K562 (cell line): ENCODE results near the gene CTSL. TPM values are rescaled to one million over a fixed set of nuclear protein-coding genes. Genes with fewer than 3 reads are reported as not detected.

Source experiments
- ATAC-seq: fragments of 200-7000 bp; cut with Tn5 transposase; 3 replicates; pipeline ENCODE4 v1.9.1; 2020; ENCODE audit warnings: moderate library complexity
- BruUV-seq: library from RNA; stranded (reverse); fragments of 400-500 nt; replicated peaks from 2 replicates; lab custom pipeline; 2021; lab: Mats Ljungman, UMichigan
- CTCF ChIA-PET: fragments of 300-600 bp; formaldehyde crosslinking; extraction: SDS; loops from one replicate; lab custom pipeline; 2021; ENCODE audit warnings: low intra/inter-chr PET ratio; lab: Yijun Ruan, JAX
- POLR2A ChIA-PET: fragments of 300-600, 350-650 bp; sonication (Branson Sonifier 250); formaldehyde crosslinking; extraction: SDS; loops from one replicate; lab custom pipeline; 2021; ENCODE audit warnings: antibody characterized with exemption, inconsistent platforms; lab: Yijun Ruan, JAX
- DNase-seq, 4 experiments: peaks; one replicate each; pipeline versions ENCODE4 v3.0.0 to v3.0.0-alpha.2; 2011 to 2018; ENCODE audit warnings: low spot score in 3 of 4, mixed read lengths in 3 of 4; ENCODE audit errors: extremely low read depth in 1 of 4
- FAIRE-seq: peaks from 2 replicates; lab custom pipeline; 2011; peaks lifted over from hg19 to GRCh38; lab: Jason Lieb, UNC
- H2AFZ ChIP-seq: 2 replicates; pipeline ENCODE4 v1.6.0; 2011; ENCODE audit warnings: low read depth, low read length, control low read depth, inconsistent platforms
- H3K27ac ChIP-seq: fragments of 200-600 bp; 3 replicates; pipeline ENCODE4 v1.8.0; 2011; ENCODE audit warnings: low read depth, mild to moderate bottlenecking, control low read depth, inconsistent platforms, low read length, moderate library complexity, mixed read lengths; ENCODE audit errors: extremely low read depth
- H3K27me3 ChIP-seq, 2 experiments: fragments of 300-600 bp in 1 of 2; 2 replicates in 1 of 2; 3 replicates in 1 of 2; pipeline versions ENCODE4 v1.6.0 to v1.8.0; 2011; ENCODE audit warnings: inconsistent platforms in 2 of 2, low read length in 2 of 2, mild to moderate bottlenecking in 1 of 2, mixed read lengths in 1 of 2, moderate library complexity in 1 of 2; ENCODE audit not compliant: control insufficient read depth in 2 of 2, insufficient read depth in 2 of 2
- H3K36me3 ChIP-seq: fragments of 300-600 bp; 3 replicates; pipeline ENCODE4 v1.8.0; 2011; ENCODE audit warnings: mild to moderate bottlenecking, low read length, inconsistent platforms; ENCODE audit not compliant: control insufficient read depth, insufficient read depth
- H3K4me1 ChIP-seq, 2 experiments: fragments of 200-600 bp in 1 of 2; replicated peaks in 1 of 2; 2 replicates in 1 of 2; 3 replicates in 1 of 2; pipeline versions ENCODE4 v1.5.1 to v1.8.0; 2011; ENCODE audit warnings: inconsistent platforms in 2 of 2, low read length in 2 of 2, mild to moderate bottlenecking in 1 of 2, mixed read lengths in 1 of 2, moderate library complexity in 1 of 2; ENCODE audit not compliant: control insufficient read depth in 2 of 2, insufficient read depth in 2 of 2
- H3K4me2 ChIP-seq: 2 replicates; pipeline ENCODE4 v1.6.1; 2011; ENCODE audit warnings: low read length, control low read depth, inconsistent platforms, mixed read lengths; ENCODE audit not compliant: insufficient read depth
- H3K4me3 ChIP-seq: fragments of 200-600 bp; sonication (generic), shearing (Covaris generic); 2 replicates; pipeline ENCODE4 v1.5.1; 2016; ENCODE audit warnings: control low read depth, inconsistent platforms
- H3K79me2 ChIP-seq: fragments of 200-600 bp; 3 replicates; pipeline ENCODE4 v1.8.0; 2011; ENCODE audit warnings: low read length, inconsistent platforms; ENCODE audit not compliant: control insufficient read depth, insufficient read depth
- H3K9ac ChIP-seq, 2 experiments: 2 replicates each; pipeline versions ENCODE4 v1.6.0 to v1.6.1; 2011; ENCODE audit warnings: low read depth in 2 of 2, low read length in 2 of 2, control low read depth in 1 of 2, inconsistent platforms in 1 of 2, mild to moderate bottlenecking in 1 of 2, mixed read lengths in 1 of 2; ENCODE audit not compliant: insufficient read depth in 1 of 2
- H3K9me1 ChIP-seq: one replicate; pipeline ENCODE4 v1.6.0; 2011; ENCODE audit warnings: inconsistent platforms, mild to moderate bottlenecking, low read length, moderate library complexity; ENCODE audit not compliant: control insufficient read depth, insufficient read depth
- H3K9me3 ChIP-seq: replicated peaks from 2 replicates; pipeline ENCODE4 v1.5.1; 2011; ENCODE audit warnings: low read depth, low read length, inconsistent platforms; ENCODE audit not compliant: control insufficient read depth, insufficient read depth
- H4K20me1 ChIP-seq: replicated peaks from 2 replicates; pipeline ENCODE4 v1.6.1; 2011; ENCODE audit warnings: low read length, inconsistent platforms, mixed read lengths; ENCODE audit not compliant: control insufficient read depth, insufficient read depth
- ARID3A ChIP-seq: IDR thresholded peaks from 2 replicates; pipeline ENCODE4 v1.6.1; 2012; ENCODE audit warnings: low read depth, low read length, improper control_type of control experiment, borderline replicate concordance
- CHD1 ChIP-seq: fragments of 200-600 bp; sonication (generic); IDR thresholded peaks from one replicate; pipeline ENCODE4 v1.6.1; 2012; ENCODE audit warnings: mild to moderate bottlenecking, moderate library complexity, low read length, inconsistent platforms
- CTBP1 ChIP-seq: fragments of 450-650 bp; IDR thresholded peaks from 2 replicates; pipeline ENCODE4 v1.6.1; 2016; ENCODE audit warnings: borderline replicate concordance
- CUX1 ChIP-seq: fragments of 200-800 bp; sonication (Bioruptor generic); IDR thresholded peaks from 2 replicates; pipeline ENCODE4 v1.6.1; 2016; ENCODE audit warnings: missing genetic modification characterization, missing compliant biosample characterization
- GTF3C2 ChIP-seq: IDR thresholded peaks from 3 replicates; pipeline ENCODE4 v1.6.1; 2011; ENCODE audit warnings: borderline replicate concordance, mild to moderate bottlenecking, moderate library complexity; ENCODE audit not compliant: insufficient read length; ENCODE audit errors: extremely low read depth
- SFPQ ChIP-seq: fragments of 200-400 bp; formaldehyde crosslinking; IDR thresholded peaks from 2 replicates; pipeline ENCODE4 v1.6.1; 2017; ENCODE audit warnings: mild to moderate bottlenecking, low read depth, low read length, moderate library complexity
- SMARCC2 ChIP-seq: fragments of 450-650 bp; IDR thresholded peaks from 2 replicates; pipeline ENCODE4 v1.6.1; 2017; ENCODE audit warnings: antibody characterized with exemption, moderate library complexity, mild to moderate bottlenecking, low read depth
- TCF7L2 ChIP-seq: fragments of 150-350 bp; IDR thresholded peaks from 2 replicates; pipeline ENCODE4 v1.6.1; 2016; ENCODE audit warnings: low read depth, mild to moderate bottlenecking, low read length, moderate library complexity
- ZC3H8 ChIP-seq: fragments of 450-650 bp; IDR thresholded peaks from 2 replicates; pipeline ENCODE4 v1.6.1; 2017
- WGBS: fragments of 100-300 bp; shearing (Covaris generic); methylation state at CpG from one replicate; pipeline ENCODE4 v1.1.6; 2016; ENCODE audit warnings: low coverage, mixed read lengths; ENCODE audit not compliant: insufficient coverage; ENCODE audit errors: missing lambda C conversion rate; 5-methylcytosine and 5-hydroxymethylcytosine counted together
- in situ Hi-C: fragments of 300-500 bp; cut with MboI; formaldehyde crosslinking; loops from 4 replicates; pipeline ENCODE4 v1.15.0; 2018; ENCODE audit warnings: inconsistent platforms, mixed read lengths
- intact Hi-C: fragments of 100-400 bp; cut with micrococcal nuclease; formaldehyde crosslinking; loops from 2 replicates; pipeline ENCODE4 v1.14.2; 2022
- polyA plus RNA-seq, 8 experiments: library from polyadenylated mRNA; depleted of rRNA in 4 of 8; stranded (reverse) in 5 of 8; unstranded in 3 of 8; fragments of >200 nt; fragmentation: Nextera tagmentation in 2 of 8; fragmentation: Illumina TruSeq in 1 of 8; extraction: Ambion mirVana in 2 of 8; extraction: Trizol in 1 of 8; gene quantifications; 2 replicates each; pipeline versions ENCODE4 v1.2.1 to v1.2.3, GENCODE V29; 2011 to 2014; ENCODE audit warnings: inconsistent platforms in 1 of 8, missing spikeins in 1 of 8
- total RNA-seq, 7 experiments: library from RNA; depleted of rRNA in 6 of 7; stranded (reverse); fragments of >200 nt in 6 of 7; fragmentation: Illumina TruSeq in 2 of 7; extraction: Trizol in 2 of 7; gene quantifications; 2 replicates each; pipeline versions ENCODE4 v1.2.1 to v1.2.3, GENCODE V29; 2011 to 2021; ENCODE audit warnings: low replicate concordance in 1 of 7

Gene CTSL
- total and polyA plus RNA-seq, 9 of the 15 experiments (the other 6 are each of a cell fraction or from before 2014, with no cell fraction given), result 55.9 to 165 (median 93.7) TPM

GRCh38 chr9:87712801-87713277 lies 13.1 kb upstream of the CTSL start:
- Histone ChIP-seq H3K79me2 (no peaks in the 10 kb centered on the region), H3K4me3 (no peak overlapping the region), H3K36me3 (no peaks in the 10 kb centered on the region; the same call in 2 of the 3 replicates), H3K27ac (peak overlapping the region; percentile 95), H3K9me1 (peaks cover 3% of the 10 kb centered on the region), H3K4me2 (peak overlapping the region; percentile 61), H3K9me3 (no peaks in the 10 kb centered on the region), H3K4me1 (peaks cover 21 to 48% of the 10 kb centered on the region in 2 experiments; a peak in 4 of 5 replicates), H3K9ac (peak overlapping the region in 1 of 2 experiments; percentile 40; a peak in 2 of 4 replicates), H4K20me1 (no peaks in the 10 kb centered on the region), H3K27me3 (no peaks in the 10 kb centered on the region), H2AFZ (peak overlapping the region; percentile 62; the same call in 1 of the 2 replicates)
- 86% methylated on average over 3 of the region's 6 CpGs for WGBS
- ChIA-PET POLR2A (interaction anchor here (2.4 kb wide), 1 partner anchor 14 kb away, joined by 22 read pairs; the partner anchor contains the start of gene CTSL), CTCF (no interaction called here)
- in situ Hi-C loops, result no loop called here
- FAIRE-seq, result no peak
- no peak for ATAC-seq
- no TSS peak for BruUV-seq
- intact Hi-C loops, result no loop called here
- DNase-seq, result no peak
- TF ChIP-seq TCF7L2, result no peak
- TF ChIP-seq CUX1, result no peak
- TF ChIP-seq SFPQ, result no peak
- TF ChIP-seq GTF3C2, result no peak
- no peak for TF ChIP-seq CHD1
- no peak for TF ChIP-seq CTBP1
- no peak for TF ChIP-seq SMARCC2
- no peak for TF ChIP-seq ZC3H8
- no peak for TF ChIP-seq ARID3A
